Neutrophil (primary cell): ENCODE measurements around the gene NSD1.
"Not testable (repeated sequence)": the region's sequence is repeated elsewhere in the genome, so short reads cannot be mapped to it uniquely, and the experiment has no call there.

Experiments
- H3K27ac ChIP-seq: fragments of 200-600 bp; sonication (generic); 2 replicates; pipeline ENCODE4 v1.5.1; 2016; ENCODE audit warnings: mild to moderate bottlenecking, moderate library complexity
- H3K27me3 ChIP-seq: fragments of 200-600 bp; sonication (generic); 2 replicates; pipeline ENCODE4 v1.6.0; 2016; ENCODE audit warnings: mild to moderate bottlenecking
- H3K36me3 ChIP-seq: fragments of 200-600 bp; sonication (generic); 2 replicates; pipeline ENCODE4 v1.5.1; 2017
- H3K4me1 ChIP-seq, 2 experiments: fragments of 200-600 bp in 1 of 2; sonication (generic) in 1 of 2; 1 replicate in 1 of 2; 2 replicates in 1 of 2; pipeline versions ENCODE4 v1.5.1 to v1.6.1; 2013 to 2016; ENCODE audit warnings: low read depth in 1 of 2, low read length in 1 of 2, mild to moderate bottlenecking in 1 of 2, moderate library complexity in 1 of 2; ENCODE audit not compliant: control insufficient read depth in 1 of 2, insufficient read depth in 1 of 2
- H3K4me3 ChIP-seq, 2 experiments: fragments of 200-600 bp in 1 of 2; sonication (generic) in 1 of 2; 1 replicate in 1 of 2; 2 replicates in 1 of 2; pipeline ENCODE4 v1.5.1; 2013 to 2016; ENCODE audit warnings: low read depth in 1 of 2, low read length in 1 of 2, mild to moderate bottlenecking in 1 of 2, moderate library complexity in 1 of 2
- H3K9me3 ChIP-seq: fragments of 200-600 bp; sonication (generic); 2 replicates; pipeline ENCODE4 v1.5.1; 2016
- TF ChIP-seq, protein P1 (sequence below): fragments of 200-600 bp; sonication (generic); IDR thresholded peaks from 2 replicates; pipeline ENCODE4 v1.5.1; 2016; ENCODE audit warnings: antibody characterized with exemption

Gene NSD1

DNA sequence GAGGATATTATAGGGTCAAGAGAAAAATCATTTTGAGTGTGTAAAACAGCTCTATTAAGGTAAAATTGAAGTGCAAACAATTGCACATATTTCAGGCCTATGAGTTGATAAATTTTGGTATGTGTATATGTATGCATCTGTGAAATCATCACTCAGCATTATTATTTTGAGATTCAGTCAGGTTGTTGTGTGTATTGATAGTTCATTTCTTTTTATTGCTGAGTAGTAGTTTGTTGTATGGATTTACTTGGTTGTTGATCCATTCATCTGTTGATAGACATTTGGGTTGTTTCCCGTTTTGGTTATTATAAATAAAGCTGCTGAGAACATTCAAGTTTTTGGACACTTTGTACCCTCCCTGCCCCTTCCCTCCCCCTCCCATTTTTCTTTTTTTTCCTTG lies 119.7 kb downstream of the NSD1 start:
- Histone ChIP-seq H3K27ac (no peak overlapping the region), H3K27me3 (no peaks in the 10 kb centered on the region), H3K4me3 (no peak overlapping the region), H3K36me3 (peaks cover 85% of the 10 kb centered on the region), H3K4me1 (no peaks in the 10 kb centered on the region), H3K9me3 (no peaks in the 10 kb centered on the region)
- TF ChIP-seq, protein P1, sequence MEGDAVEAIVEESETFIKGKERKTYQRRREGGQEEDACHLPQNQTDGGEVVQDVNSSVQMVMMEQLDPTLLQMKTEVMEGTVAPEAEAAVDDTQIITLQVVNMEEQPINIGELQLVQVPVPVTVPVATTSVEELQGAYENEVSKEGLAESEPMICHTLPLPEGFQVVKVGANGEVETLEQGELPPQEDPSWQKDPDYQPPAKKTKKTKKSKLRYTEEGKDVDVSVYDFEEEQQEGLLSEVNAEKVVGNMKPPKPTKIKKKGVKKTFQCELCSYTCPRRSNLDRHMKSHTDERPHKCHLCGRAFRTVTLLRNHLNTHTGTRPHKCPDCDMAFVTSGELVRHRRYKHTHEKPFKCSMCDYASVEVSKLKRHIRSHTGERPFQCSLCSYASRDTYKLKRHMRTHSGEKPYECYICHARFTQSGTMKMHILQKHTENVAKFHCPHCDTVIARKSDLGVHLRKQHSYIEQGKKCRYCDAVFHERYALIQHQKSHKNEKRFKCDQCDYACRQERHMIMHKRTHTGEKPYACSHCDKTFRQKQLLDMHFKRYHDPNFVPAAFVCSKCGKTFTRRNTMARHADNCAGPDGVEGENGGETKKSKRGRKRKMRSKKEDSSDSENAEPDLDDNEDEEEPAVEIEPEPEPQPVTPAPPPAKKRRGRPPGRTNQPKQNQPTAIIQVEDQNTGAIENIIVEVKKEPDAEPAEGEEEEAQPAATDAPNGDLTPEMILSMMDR, result no peak

DNA sequence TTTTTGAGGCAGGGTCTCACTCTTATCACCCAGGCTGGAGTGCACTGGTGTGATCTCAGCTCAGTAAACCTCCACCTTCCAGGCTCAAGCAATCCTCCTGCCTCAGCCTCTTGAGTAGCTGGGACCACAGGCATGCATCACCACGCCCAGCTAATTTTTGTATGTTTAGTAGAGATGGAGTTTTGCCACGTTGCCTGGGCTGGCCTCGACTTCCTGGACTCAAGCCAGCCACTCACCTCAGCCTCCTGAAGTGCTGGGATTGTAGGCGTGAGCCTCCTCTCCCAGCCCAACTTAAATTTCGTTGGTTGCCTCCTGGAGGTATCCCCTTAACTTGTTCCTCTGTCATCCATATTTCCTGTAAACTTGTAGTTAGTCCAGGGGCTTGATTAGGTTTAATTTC lies 122.7 kb downstream of the NSD1 start:
- Histone ChIP-seq H3K9me3 (no peaks in the 10 kb centered on the region), H3K27ac (no peak overlapping the region), H3K27me3 (no peaks in the 10 kb centered on the region), H3K4me3 (no peak overlapping the region), H3K36me3 (peaks cover 92% of the 10 kb centered on the region), H3K4me1 (no peaks in the 10 kb centered on the region)
- TF ChIP-seq, protein P1, result no peak

DNA sequence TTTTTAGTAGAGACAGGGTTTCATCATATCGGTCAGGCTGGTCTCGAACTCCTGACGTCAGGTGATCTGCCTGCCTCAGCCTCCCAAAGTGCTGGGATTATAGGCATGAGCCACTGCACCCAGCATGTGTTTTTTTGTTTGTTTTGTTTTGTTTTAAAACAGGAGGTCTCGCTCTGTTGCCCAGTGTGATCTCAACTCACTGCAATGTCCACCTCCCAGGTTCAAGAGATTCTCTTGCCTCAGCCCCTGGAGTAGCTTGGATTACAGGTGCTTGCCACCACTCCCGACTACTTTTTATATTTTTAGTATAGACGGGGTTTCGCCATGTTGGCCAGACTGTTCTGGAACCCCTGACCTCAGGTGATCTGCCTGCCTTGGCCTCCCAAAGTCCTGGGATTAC lies 125.1 kb downstream of the NSD1 start:
- not testable (repeated sequence) for H3K27me3 ChIP-seq, H3K9me3 ChIP-seq

DNA sequence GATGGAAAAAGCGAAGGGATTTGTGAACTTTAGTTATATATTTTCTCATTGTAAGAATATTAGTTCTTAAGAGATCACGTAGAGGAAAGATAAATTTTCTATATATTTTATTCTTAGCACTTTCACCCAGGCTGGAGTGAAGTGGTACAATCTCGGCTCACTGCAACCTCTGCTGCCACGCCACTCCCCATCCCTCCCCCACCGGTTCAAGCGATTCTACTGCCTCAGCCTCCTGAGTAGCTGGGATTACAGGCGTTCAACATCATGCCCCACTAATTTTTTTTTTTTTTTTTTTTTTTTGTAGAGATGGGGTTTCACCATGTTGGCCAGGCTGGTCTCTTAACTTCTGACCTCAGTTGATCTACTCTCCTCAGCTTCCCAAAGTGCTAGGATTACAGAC lies 127.4 kb downstream of the NSD1 start:
- no peaks in the 10 kb centered on the region for H3K27me3 ChIP-seq
- TF ChIP-seq, protein P1, result no peak
- H3K9me3 ChIP-seq, result no peaks in the 10 kb centered on the region
- no peak overlapping the region for H3K27ac ChIP-seq
- peaks cover 78% of the 10 kb centered on the region for H3K36me3 ChIP-seq
- H3K4me3 ChIP-seq, result no peak overlapping the region
- H3K4me1 ChIP-seq, result no peaks in the 10 kb centered on the region

More for the DNA sequence above, 125.1 kb downstream of the NSD1 start:
- not testable (repeated sequence) for H3K4me1 ChIP-seq, H3K27ac ChIP-seq, H3K4me3 ChIP-seq
- H3K36me3 ChIP-seq, result peaks cover 88% of the 10 kb centered on the region

DNA sequence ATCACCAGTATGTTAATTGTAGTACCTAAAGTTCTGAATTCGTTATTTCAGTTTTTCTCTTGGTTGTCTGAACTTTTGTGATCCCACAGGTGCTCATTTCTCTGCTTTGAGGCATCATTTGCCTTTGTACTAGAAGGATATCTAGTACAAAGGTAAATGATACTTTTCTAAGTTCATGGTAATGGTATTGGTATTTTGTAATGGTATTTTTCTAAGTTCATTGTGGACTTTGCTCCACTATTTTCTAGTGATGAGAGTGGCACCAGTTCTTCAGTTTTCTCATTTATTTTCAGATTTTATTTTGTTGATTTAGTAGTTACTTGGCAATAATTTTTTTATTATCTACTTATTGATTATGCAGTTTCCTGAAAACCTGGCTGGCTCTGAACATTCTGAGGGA lies 127.9 kb downstream of the NSD1 start:
- no peaks in the 10 kb centered on the region for H3K9me3 ChIP-seq
- no peaks in the 10 kb centered on the region for H3K4me1 ChIP-seq
- H3K27ac ChIP-seq, result no peak overlapping the region
- H3K4me3 ChIP-seq, result no peak overlapping the region
- no peaks in the 10 kb centered on the region for H3K27me3 ChIP-seq
- peaks cover 78% of the 10 kb centered on the region for H3K36me3 ChIP-seq
- TF ChIP-seq, protein P1, result no peak

DNA sequence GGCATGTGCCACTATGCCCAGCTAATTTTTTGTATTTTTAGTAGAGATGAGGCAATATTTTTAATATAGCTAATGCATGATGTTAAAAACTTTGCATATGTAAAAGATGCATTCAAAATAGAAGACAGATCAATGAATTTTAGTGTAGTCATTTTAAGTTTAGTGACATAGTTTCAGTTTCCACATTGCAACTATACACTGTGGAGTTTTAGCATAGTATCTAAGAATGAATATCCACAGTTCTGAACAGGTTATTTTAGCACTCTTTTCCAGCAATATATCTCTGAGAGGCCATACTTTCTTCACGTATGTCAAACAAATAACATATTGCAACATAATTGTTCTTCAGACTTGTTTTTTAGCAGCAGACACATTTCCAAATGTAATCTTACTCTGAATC lies 130.6 kb downstream of the NSD1 start:
- H3K36me3 ChIP-seq, result peaks cover 79% of the 10 kb centered on the region

More for the DNA sequence above, 130.6 kb downstream of the NSD1 start:
- no peaks in the 10 kb centered on the region for H3K4me1 ChIP-seq
- no peak overlapping the region for H3K4me3 ChIP-seq
- H3K27ac ChIP-seq, result no peak overlapping the region
- H3K9me3 ChIP-seq, result no peaks in the 10 kb centered on the region
- H3K27me3 ChIP-seq, result no peaks in the 10 kb centered on the region
- TF ChIP-seq, protein P1, result no peak
